GM18873 (cell line): Measurements from ENCODE around the gene CALML6.
"Not testable (repeated sequence)": the region's sequence is repeated elsewhere in the genome, so short reads cannot be mapped to it uniquely, and the experiment has no call there.

ENCODE experiments used
- ATAC-seq: cut with Tn5 transposase; IDR thresholded peaks from one replicate; pipeline ENCODE4 v1.9.1; 2021; ENCODE audit warnings: mild to moderate bottlenecking, moderate library complexity, moderate number of reproducible peaks; ENCODE audit not compliant: unreplicated experiment, low FRiP score

The CALML6 gene, protein sequence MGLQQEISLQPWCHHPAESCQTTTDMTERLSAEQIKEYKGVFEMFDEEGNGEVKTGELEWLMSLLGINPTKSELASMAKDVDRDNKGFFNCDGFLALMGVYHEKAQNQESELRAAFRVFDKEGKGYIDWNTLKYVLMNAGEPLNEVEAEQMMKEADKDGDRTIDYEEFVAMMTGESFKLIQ

DNA sequence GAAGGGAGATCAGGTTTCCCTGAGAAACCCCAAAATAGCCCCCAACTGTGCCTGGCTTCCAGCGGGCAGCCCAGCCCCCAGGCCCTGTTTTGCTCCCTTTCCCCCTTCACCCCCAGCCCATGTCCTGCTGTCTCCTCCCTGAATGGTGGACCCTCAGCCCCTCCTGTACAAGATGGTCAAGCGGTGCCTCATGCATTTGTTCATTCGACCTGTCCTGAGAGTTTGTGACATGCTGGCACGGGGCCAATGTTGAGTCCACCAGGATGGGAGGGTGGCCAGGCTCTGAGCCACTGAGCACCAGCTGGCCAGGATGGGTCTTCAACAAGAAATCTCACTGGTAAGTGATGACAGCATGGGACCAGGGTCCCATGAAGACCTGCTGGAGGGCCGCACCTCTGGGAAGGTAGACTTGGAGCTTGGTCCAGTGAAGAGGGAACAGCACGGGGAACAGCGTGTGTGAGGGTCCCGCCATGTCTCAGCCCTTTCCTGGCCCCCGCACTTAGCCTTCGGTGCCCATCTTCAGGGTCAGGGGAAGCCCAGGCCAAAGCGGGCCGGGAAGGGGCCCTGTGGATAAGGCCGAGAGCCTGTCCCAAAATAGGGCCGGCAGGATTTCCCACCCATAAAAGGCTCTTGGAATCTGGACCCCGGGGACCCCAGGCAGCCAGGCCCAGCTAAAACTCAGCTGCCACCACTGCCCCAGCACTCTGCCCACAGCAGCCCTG is at the start of gene CALML6:
Gene CALML6, plus strand, starts transcription at position 290 of the 722 bp plus-strand sequence. Its CDS starts 21 bp downstream, at position 311.
- no peak for ATAC-seq

DNA sequence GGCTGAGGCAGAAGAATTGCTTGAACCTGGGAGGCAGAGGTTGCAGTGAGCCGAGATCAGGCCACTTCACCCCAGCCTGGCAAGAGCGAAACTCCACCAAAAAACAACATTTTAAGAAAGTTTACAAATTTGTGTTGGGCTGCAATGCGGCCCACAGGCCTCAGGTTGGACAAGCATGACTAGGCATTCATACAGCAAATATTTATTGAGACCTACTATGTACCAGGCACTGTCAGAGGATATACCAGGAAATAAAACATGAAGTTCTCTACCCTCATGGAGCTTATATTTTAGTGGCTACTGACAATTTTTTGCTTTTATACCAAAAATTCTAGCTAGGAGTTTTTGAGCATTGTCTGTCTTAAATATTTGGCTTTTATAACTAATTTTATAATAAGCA is 47.9 kb upstream of the CALML6 start:
- no peak for ATAC-seq

DNA sequence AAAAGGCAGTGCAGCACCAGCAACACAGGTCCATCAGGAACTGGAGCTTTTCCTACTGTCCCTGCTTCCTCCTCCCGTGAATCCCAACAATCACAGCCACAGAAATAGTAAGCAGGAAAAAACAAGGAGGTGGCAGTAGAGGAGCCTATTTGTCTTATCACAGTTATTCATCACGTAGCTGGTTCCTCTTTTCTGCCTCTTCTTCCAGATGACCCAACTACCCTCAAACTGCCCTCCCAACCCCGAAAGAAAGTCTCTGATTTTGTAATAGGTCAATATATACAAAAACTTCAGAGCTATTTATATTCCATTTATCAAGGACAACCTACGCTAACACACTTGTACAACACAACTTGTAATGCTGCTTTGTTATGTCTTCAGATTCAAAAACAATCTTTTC is 45.6 kb upstream of the CALML6 start:
- no peak for ATAC-seq

DNA sequence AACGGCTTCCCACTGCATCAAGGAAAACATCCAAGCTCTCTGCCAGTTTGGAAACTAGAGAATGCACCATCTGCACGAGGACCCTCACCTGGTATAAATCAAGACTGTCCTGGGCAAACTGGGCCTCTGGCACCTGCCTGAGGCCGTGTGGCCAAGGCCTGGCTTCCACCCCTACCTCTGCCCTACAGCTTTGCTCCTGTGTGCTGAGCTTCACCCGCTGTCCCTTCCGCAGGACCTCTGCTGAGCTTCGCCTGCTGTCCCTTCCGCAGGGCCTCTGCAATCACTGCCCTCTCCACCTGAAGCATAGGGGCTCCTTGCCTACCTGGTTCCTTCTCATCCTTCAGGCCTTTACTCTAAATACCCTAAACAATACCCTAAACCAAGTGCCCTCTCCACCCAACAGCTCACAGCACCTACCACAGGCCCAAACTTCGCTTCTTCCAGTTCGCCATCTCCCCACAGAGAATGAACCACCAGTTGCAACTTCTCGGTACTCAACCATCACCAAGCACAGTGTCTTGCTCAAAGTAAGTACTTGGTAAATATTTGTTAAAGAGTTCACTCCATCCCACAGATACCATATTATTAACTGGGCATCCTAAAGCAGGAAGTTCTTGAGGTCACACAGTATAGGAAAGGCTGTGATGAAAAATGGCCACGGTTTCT is 42.6 kb upstream of the CALML6 start:
- ATAC-seq: no peak

DNA sequence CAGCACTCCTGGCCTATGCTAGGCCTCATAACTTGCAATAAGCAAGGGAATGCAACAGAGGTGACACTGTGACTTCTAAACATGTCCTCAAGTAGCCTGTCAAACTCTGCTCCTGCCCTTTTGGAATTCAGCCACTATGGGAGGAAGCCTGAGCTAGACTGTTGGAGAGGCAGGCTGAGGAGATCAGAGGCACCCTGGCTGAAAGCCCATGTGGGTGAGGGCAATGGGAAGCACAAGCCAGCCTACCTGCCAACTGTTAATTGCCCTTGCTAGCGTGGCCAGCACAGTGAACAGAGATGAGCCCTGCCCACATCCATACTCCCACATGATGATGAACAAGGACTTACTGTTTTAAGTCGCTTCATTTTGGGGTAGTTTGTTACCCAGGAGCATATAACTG is 41.9 kb upstream of the CALML6 start:
- ATAC-seq: no peak

DNA sequence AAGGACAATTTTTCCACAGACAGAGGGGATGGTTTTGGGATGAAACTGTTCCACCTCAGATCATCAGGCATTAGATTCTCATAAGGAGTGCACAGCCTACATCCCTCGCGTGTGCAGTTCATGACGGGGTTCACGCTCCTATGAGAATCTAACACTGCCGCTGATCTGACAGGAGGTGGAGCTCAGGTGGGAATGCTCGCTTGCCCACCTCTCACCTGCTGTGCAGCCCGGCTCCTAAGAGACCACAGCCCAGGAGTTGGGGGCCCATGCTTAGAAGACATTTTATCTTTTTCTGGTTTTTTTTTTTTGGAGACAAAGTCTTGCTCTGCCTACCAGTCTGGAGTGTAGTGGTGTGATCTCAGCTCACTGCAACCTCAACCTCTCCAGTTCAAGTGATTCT is 40.2 kb upstream of the CALML6 start:
- ATAC-seq: no peak

DNA sequence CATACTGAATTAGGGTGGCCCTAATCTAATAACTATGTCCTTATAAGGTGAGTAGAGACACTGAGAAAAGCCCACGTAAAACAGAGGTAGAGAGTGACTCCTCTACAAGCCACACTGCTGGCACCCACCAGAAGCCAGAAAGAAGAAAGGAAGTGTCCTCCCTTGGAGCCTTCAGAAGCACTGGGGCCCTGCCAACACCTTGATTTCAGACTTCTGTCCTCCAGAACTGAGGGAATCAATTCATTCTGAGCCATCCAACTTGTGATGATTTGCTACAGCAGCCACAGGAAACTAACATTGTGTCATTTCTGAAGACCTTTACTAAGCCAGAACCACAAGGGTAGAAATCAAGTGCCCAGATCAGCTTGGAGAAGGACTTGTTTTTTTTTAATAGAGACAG is 39.1 kb upstream of the CALML6 start:
- ATAC-seq: no peak

DNA sequence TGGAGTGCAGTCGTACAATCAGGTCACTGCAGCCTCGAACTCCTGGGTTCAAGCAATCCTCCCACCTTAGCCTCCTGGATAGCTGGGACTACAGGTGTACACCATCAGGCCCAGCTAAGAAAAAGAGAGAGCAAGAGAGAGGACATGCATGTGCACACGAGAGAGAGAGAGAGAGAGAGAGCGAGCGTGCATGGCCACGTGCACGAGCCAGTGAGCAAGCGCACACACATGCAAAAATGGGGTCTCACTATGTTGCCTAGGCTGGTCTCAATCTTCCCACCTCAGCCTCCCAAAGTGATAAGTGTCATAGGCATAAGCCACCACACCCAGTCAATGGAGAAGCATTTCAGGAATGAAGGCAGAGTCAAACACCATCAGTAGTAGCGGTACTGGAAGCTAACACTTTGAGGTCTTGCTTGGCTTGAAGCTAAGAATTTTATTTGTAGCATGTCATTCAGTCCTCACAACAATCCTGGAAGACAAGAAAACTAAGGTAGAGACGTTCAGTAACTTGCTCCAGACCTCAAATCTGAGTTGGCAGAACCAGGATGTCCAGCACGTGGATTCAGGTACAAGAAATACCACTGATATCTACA is 38.6 kb upstream of the CALML6 start:
- ATAC-seq: no peak

DNA sequence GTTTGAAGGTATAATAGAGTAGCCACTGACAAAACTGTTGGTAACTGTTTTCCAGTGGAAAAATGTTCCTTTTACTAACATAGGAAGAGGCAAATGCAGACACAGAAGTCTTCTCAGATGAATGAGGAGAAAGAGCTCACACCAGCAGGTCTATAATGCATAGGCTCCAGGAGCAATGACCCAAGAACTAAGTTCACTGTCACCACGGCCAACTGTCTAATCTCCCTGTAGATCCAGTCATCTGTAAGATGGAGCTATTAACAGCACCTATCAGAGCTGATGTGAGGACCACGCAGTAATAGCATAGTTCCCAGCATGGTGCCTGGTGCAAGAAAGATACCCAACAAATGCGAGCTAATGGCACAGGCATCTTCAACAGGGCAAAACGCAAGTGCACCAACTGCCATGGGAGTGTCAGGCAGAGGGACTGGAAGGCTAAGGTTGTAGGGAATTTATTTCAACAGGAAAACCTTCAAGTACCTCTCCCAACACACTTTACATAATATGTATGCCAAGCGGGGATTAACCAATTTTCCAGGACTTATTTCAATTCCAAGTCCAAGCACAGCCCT is 37.1 kb upstream of the CALML6 start:
- no peak for ATAC-seq

DNA sequence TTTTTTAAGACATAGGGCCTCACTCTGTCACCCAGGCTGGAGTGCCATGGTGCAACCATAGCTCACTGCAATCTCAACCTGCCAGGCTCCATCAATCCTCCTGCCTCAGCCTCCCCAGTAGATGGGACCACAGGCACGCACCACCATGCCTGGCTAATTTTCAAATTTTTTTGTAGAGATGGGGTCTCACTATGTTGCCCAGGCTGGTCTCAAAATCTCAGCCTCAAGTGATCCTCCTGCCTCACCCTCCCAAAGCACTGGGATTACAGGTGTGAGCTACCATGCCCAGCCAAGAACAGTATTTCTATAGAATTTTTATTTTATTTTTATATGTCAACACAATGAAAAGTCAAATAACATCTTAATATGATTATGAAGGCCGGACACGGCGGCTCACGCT is 35.1 kb upstream of the CALML6 start:
- no peak for ATAC-seq

DNA sequence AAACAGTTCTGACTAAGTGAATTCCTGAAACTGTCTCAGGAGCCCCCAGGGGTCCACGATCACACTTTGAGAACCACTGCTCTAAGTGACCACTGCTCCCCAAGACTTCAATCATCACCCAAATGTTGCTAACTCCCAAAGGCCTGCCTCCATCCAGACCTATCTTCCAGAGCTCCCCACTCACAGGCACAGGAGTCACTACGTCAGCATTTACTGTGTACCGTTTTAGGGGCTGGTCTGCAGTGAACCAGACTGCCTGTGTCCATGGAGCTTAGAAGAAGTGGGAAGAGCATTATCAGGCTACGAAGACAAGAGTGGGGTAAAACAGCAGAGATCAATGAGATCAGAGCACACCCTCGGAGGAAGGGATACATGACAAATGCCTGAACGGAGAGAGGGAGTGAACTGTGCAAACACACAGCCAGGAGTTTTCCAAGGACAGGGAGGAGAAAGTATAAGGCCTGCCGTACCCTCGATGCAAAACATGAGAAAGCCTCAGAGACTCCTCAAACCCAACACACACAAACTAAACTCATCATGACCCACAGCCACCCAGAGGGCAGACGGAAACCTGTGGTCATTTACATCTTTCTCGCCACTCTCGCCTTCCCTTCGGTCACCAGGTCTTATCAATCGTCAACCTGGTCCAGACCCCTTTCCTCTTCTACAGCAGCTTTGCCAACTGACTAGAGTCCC is 34.3 kb upstream of the CALML6 start:
- no peak for ATAC-seq

DNA sequence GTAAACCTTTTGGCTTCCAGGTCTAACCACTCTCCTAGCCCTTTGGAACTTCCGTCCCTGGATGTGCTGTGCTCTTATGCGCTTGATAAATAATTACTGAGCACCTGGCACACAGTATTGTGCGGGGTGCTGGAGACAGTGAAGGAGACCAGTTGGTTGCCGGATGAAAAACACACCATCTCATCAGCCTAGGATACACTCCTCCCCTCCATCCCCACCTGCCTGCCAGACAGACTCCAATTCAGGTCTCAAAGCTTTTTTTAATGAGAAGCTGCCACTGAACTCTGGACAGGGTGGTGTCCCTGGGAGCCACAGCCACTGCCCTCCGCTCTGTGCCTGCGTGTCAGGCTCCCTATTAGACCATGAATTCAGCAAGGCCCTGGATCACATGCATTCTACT is 33.3 kb upstream of the CALML6 start:
- ATAC-seq: no peak

DNA sequence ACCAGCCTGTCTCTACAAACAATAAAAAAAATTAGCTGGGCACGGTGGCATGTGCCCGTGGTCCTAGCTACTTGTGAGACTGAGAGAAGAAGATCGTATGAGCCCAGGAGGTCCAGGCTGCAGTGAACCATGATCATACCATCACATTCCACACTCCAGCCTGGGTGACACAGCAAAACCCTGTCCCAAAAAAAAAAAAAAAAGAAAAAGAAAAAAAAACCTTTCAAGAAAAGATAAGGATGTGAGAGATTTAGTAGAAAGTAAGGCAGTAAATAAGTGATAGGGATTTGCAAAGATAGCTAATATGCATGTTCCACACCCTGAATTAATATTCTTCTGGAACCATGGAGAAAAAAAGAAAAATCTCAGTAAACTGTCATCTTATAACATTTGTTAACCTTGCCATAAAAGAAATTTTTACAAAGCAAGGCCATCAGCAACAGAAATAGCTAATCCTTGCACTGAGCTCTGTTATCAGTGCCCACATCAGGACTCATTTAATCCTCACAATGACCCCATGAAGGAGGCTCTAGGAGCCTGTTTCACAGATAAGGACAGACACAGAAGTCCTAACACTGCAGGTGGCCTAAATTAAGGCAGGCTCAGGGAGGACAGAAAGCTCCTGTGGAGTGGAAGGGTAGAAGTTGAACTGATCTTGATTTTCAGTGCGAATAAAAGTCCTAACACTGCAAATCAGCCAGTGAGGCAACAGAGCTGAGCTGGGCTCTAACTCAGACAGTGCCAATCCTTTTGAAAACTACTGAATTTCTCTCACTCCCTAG is 31.8 kb upstream of the CALML6 start:
- no peak for ATAC-seq

DNA sequence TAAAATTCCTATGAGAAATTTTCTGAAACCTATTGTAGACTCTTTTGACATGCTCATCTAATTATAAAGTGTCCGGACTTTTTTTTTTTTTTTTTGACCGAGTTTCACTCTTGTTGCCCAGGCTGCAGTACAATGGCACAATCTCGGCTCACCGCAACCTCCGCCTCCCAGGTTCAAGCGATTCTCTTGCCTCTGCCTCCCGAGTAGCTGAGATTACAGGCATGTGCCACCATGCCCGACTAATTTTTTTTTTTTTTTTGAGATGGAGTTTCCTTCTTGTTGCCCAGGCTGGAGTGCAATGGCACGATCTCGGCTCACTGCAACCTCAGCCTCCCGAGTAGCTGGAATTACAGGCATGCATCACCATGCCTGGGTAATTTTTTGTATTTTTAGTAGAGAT is 31.2 kb upstream of the CALML6 start:
- ATAC-seq: not testable (repeated sequence)

DNA sequence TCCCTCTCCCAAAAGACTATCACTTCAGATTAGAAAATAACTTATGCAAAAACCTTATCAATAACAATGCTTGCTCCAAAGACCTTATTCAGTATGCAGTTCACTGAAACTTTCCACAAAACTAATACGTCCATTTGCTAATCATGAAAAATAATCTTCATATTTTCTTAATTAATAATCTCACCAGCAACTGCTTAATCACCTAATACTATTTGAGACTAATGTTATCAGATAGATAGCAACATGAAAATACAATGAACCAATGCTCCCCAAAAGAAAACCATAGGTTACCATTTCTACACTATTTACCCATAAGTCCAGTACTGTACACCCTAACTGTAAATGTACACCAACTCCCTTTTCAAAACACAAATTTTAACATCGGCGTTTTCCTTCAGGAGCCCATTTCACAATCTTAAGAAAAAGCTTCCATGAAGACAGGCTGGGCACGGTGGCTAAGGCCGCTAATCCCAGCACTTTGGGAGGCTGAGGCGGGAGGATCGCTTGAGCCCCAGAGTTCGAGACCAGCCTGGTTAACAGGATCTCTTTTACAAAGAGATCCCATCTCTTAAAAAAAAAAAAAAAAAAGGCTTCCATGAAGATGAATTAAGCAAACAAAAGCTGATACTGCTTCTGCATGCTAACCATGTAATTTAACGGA is 25.8 kb upstream of the CALML6 start:
- no peak for ATAC-seq

DNA sequence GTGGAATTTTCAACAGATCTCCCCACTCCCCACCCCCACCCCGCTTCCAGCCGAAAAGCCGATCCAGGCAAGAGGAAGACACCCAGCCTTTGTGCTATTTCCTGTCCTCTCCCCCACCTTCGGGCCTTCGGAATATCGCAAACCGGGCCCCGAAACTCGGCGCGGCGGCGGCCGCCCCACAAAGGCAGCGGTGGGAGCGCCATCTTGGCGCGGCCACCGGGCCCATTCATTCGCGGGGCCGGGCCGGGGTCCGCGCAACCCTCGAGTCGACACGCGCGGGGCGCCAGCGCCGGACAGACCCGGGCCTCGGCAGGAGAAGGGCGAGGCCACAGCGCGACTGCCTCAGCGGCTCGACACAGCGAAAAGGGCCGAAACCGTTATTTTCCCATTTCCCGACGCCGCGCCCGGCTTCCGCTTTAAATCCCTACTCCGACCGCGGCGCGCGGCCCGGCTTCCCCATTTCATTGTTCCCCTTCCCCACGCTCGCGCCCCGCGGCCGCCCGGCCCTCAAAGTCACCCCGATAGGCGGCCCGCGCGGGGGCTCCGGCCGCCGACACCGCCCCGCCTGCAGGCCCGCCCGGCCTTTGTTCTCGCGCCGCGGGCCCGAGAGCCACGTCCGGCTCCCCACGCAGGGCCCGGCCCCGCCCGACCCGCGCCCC is 25.1 kb upstream of the CALML6 start:
- no peak for ATAC-seq

DNA sequence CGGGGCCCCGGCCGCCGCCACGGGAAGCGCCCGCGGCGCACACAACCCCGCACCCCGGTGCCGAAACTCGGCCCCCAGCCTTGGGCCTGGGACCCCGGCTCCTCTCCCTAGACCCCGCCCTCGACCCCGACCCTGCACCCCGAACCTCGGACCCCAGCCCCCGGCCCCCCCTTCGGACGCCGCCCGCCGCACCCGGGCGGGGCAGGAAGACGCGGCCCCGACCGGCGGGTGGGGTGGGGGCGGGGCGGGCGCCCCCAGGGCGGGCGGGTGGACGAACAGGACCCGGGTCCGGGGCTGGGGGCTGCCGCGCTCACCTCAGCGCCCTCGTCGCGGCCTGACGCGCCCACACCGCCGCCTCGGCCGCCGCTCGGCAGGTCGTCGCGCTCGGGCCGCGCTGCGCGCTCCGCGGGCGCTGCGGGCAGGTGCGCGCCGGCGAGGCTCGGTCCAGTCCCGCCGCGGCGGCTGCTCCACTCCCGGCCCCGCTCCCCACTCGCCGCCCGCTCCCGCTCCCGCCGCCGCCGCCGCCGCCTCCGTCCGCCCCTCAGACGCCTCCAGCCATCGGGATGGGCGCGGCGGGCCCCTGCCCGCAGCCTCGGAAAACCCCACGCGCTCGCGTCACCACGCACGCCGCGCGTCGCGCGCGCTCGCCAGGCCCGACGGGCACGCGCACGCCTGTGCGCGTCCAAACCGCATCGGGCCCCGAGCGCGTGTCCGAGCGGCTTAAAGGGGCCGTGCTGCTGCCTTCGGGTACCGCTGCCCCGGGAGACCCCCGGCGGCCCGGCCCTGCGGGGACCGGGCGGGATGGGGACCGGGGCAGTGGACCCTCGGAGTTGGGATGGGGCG is 24.3 kb upstream of the CALML6 start, which contains the start of gene GNB1:
Gene GNB1, minus strand, starts transcription at position 582 of the 843 bp plus-strand sequence. CDS start 65,634 bp downstream, outside the sequence.
- no peak for ATAC-seq
